Right atrium auricular region (tissue), 2 donors: ENCODE measurements around the gene FOXP4. TPM values are rescaled to one million over a fixed set of nuclear protein-coding genes. Genes with fewer than 3 reads are reported as not detected.

ENCODE experiments used
- DNase-seq: peaks from one replicate; pipeline ENCODE4 v3.0.0-alpha.2; 2019; ENCODE audit warnings: low spot score
- H3K27ac ChIP-seq, 2 donors: fragments of 200-600 bp; sonication (generic); 1 replicate in 1 of 2; 2 replicates in 1 of 2; pipeline ENCODE4 v1.5.1; 2016 to 2019
- H3K27me3 ChIP-seq, 2 donors: fragments of 200-600 bp; sonication (generic); one replicate each; pipeline versions ENCODE4 v1.5.1 to v1.6.0; 2017 to 2019
- H3K36me3 ChIP-seq: fragments of 200-600 bp; sonication (generic); one replicate; pipeline ENCODE4 v1.5.1; 2016
- H3K4me1 ChIP-seq, 2 donors: fragments of 200-600 bp; sonication (generic); one replicate each; pipeline versions ENCODE4 v1.5.1 to v1.6.0; 2017 to 2019
- H3K4me3 ChIP-seq, 2 donors: fragments of 200-600 bp; sonication (generic); 1 replicate in 1 of 2; 2 replicates in 1 of 2; pipeline ENCODE4 v1.5.1; 2017 to 2019; ENCODE audit warnings: mild to moderate bottlenecking in 1 of 2, moderate library complexity in 1 of 2
- H3K9me3 ChIP-seq, 2 donors: fragments of 200-600 bp; sonication (generic); one replicate each; pipeline ENCODE4 v1.5.1; 2019
- total RNA-seq, 2 donors: library from RNA; depleted of rRNA; stranded (reverse); fragments of >200 nt; gene quantifications; one replicate each; pipeline ENCODE4 v1.1.0, GENCODE V29; 2016
- TF ChIP-seq, protein P1 (sequence below), 2 donors: fragments of 200-600 bp; sonication (generic); IDR thresholded peaks; one replicate each; pipeline ENCODE4 v1.5.1; 2019; ENCODE audit warnings: antibody characterized with exemption in 2 of 2

FOXP4 gene
- total RNA-seq, 2 donors from 2014 or later, result 9.3 to 20.2 TPM

DNA sequence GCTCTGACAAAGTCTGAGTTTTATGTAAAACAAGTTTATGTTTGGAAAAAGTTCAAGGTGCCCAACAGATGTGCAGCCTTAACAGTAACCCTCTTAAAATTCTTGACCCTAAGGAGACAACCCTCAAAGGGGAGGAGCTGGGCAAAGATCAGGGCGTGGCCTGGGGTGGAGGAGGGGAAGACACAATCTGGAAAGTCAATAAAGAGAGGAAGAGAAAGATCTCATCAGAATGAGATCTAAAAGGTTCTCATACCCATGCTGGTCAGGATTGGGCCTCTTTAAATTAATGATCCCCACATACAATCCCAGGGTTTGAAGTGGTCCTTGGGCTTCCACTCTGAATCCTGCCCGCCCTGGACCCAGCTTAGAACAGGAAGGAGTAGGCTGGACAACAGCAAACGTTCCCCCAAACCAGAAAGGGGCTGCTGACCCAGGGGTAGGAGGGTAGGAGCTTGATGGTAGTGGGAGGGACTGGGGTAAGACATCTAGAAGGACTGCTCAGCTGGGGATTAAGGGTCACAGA, 33.0 kb downstream of the FOXP4 start:
- H3K4me1 ChIP-seq, result peaks cover 0 to 80% of the 10 kb centered on the region in 2 donors
- H3K27ac ChIP-seq, result peak overlapping the region in 1 of 2 donors; percentile 48
- H3K27me3 ChIP-seq, result no peaks in the 10 kb centered on the region
- DNase-seq, result no peak
- TF ChIP-seq, protein P1, sequence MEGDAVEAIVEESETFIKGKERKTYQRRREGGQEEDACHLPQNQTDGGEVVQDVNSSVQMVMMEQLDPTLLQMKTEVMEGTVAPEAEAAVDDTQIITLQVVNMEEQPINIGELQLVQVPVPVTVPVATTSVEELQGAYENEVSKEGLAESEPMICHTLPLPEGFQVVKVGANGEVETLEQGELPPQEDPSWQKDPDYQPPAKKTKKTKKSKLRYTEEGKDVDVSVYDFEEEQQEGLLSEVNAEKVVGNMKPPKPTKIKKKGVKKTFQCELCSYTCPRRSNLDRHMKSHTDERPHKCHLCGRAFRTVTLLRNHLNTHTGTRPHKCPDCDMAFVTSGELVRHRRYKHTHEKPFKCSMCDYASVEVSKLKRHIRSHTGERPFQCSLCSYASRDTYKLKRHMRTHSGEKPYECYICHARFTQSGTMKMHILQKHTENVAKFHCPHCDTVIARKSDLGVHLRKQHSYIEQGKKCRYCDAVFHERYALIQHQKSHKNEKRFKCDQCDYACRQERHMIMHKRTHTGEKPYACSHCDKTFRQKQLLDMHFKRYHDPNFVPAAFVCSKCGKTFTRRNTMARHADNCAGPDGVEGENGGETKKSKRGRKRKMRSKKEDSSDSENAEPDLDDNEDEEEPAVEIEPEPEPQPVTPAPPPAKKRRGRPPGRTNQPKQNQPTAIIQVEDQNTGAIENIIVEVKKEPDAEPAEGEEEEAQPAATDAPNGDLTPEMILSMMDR (IDR thresholded peaks at IDR 0.05), result no peak
- H3K4me3 ChIP-seq, result no peak overlapping the region
- no peaks in the 10 kb centered on the region for H3K9me3 ChIP-seq
- H3K36me3 ChIP-seq, result no peaks in the 10 kb centered on the region

DNA sequence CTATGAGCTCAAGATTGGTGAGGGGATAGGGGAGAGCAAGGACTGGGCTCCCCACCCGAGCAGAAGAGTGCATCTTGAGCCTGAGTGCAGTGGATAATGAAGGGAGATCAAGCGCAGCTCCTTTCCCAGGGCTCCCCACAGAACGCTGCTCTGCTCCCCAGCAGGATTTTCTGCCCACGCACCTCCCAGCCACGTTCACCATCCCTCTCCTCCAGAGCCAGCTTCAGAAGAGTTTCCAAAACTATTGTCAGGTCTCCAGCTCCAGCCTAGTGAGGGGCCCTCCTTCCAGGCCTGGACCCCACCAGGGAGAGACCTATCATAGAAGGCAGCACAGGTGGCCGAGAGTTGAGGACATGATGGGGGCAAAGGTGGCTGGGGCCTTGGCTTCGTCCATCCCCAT, 34.5 kb downstream of the FOXP4 start:
- no peak for DNase-seq
- H3K27me3 ChIP-seq, result no peaks in the 10 kb centered on the region
- H3K27ac ChIP-seq, result peak overlapping the region in 1 of 2 donors; percentile 37
- H3K9me3 ChIP-seq, result no peaks in the 10 kb centered on the region
- H3K4me3 ChIP-seq, result no peak overlapping the region
- peaks cover 0 to 76% of the 10 kb centered on the region in 2 donors for H3K4me1 ChIP-seq
- TF ChIP-seq, protein P1 (IDR thresholded peaks at IDR 0.05), result no peak
- H3K36me3 ChIP-seq, result no peaks in the 10 kb centered on the region

DNA sequence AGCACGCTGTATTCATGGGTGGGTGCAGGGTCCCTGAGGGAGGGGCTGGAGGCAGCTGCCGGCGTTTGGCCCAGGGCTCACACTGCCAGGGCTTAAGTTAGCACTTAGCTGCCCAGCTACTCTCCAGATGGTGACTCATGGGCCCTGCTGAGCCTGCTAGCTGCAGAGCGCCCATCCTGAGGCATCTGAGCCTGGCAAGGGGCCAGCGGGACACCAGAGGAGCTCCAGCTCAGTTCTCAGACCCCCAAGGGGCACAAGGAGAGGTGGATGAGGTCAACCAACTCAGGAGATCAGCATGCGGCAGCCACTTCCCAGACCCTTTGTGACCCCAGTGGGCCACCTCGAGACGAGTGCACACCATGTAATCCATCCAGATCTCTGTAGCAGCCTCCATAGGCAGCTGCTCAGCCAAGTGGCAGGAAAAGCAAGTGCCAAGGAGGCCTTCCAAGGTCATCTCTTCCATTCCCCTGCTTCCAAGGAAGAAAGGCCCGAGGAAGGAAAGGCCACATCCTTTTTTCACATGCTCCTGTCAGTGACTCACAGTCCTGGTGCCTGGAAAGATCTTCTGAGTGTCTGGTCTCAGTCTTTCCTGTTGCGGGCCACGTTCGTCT, 35.3 kb downstream of the FOXP4 start:
- TF ChIP-seq, protein P1 (IDR thresholded peaks at IDR 0.05), result no peak
- Histone ChIP-seq H3K4me3 (no peak overlapping the region), H3K36me3 (no peaks in the 10 kb centered on the region), H3K27ac (peak overlapping the region; percentile 37 to 45), H3K27me3 (no peaks in the 10 kb centered on the region), H3K9me3 (no peaks in the 10 kb centered on the region), H3K4me1 (peaks cover 0 to 68% of the 10 kb centered on the region in 2 donors)
- DNase-seq, result no peak

DNA sequence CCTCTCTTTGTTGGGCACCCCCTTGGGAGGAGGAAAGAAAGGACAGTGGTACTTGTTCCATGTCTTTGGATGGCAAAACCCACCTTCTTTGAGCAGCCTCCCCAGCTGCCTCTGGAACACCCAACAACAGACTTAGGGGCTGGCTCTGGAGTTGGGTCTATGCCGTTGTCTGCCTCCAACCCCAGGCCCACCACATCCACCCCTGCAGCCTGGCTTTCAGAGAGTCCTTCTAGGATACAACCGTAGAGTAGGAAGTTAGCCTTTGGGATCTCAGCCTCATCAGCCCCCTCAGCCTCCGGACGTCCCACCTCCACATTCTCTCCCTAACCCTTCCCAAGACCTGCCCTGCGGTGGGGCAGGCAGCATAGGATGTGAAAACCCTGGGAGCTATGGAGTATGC, 36.4 kb downstream of the FOXP4 start:
- no peak overlapping the region for H3K27ac ChIP-seq
- DNase-seq, result no peak
- no peaks in the 10 kb centered on the region for H3K9me3 ChIP-seq
- no peak overlapping the region for H3K4me3 ChIP-seq
- H3K27me3 ChIP-seq, result no peaks in the 10 kb centered on the region
- TF ChIP-seq, protein P1 (IDR thresholded peaks at IDR 0.05), result no peak
- H3K4me1 ChIP-seq, result peaks cover 0 to 62% of the 10 kb centered on the region in 2 donors
- H3K36me3 ChIP-seq, result no peaks in the 10 kb centered on the region

DNA sequence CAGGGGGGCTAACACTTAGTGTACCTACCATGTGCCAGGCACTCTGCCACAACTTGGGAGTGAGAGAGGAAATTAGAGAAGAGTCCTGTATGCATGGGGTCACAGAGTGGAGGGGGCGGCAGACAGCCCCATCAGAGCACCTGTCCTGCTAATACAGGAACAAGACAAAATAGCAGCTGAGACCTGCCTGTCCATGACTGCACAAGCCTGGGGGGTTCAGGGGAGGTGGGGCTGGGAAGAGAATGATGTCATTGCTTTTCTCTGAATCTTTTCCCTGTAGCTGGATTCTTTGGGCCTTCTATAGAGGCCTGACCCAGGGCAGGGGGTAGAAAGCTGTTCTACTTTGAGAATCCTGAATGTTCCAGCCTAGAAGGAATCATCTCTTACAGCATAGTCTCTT, 37.4 kb downstream of the FOXP4 start:
- peak overlapping the region; percentile 43 to 49 for H3K27ac ChIP-seq
- DNase-seq, result no peak
- H3K4me3 ChIP-seq, result no peak overlapping the region
- peaks cover 0 to 57% of the 10 kb centered on the region in 2 donors for H3K4me1 ChIP-seq
- no peaks in the 10 kb centered on the region for H3K27me3 ChIP-seq
- H3K36me3 ChIP-seq, result no peaks in the 10 kb centered on the region
- TF ChIP-seq, protein P1 (IDR thresholded peaks at IDR 0.05), result no peak
- no peaks in the 10 kb centered on the region for H3K9me3 ChIP-seq

DNA sequence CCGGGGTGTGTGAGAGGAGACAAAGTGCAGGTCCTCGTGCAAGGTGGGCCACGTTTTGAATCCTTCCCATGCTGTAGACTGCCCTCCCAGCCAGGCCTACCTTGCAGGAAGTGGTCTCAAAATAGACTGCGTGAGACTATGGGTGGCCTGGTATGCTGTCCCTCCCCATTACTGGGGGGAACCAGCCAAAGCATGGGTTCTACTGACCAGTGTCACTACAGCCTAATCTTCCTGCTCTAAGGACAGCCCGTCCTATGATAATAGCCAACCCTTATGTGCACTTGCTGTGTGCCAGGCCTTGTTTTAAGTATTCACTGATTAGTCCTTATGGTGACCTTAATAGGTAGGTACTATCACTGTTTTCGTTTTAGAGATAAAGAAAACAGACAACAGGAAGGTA, 38.0 kb downstream of the FOXP4 start:
- H3K9me3 ChIP-seq, result no peaks in the 10 kb centered on the region
- no peaks in the 10 kb centered on the region for H3K27me3 ChIP-seq
- H3K36me3 ChIP-seq, result no peaks in the 10 kb centered on the region
- H3K4me3 ChIP-seq, result no peak overlapping the region
- TF ChIP-seq, protein P1 (IDR thresholded peaks at IDR 0.05), result no peak
- H3K27ac ChIP-seq, result peak overlapping the region; percentile 43 to 49
- peaks cover 0 to 52% of the 10 kb centered on the region in 2 donors for H3K4me1 ChIP-seq
- DNase-seq, result no peak
